WTC11 (cell line): ENCODE results near the gene SGSM2. TPM values are rescaled to one million over a fixed set of nuclear protein-coding genes. Genes with fewer than 3 reads are reported as not detected.
A peak's percentile ranks its signal among the peaks of the same experiment; 100 is the strongest.

Experiments used
- ATAC-seq: fragments of 200-7000 bp; cut with Tn5 transposase; 2 replicates; pipeline ENCODE4 v1.10.0; 2021; ENCODE audit warnings: mild to moderate bottlenecking, moderate library complexity
- CTCF ChIA-PET: fragments of 300-600 bp; sonication (Branson Sonifier 250); formaldehyde crosslinking; loops from one replicate; lab custom pipeline; 2021; ENCODE audit warnings: antibody characterized with exemption; lab: Charles Lee
- POLR2A ChIA-PET: fragments of 350-600 bp; sonication (Branson Sonifier 250); formaldehyde crosslinking; loops from one replicate; lab custom pipeline; 2021; ENCODE audit warnings: antibody characterized with exemption; lab: Charles Lee
- DNase-seq: peaks from one replicate; pipeline ENCODE4 v3.0.0; 2021; ENCODE audit warnings: low spot score
- H3K27ac Mint-ChIP-seq: 2 replicates; pipeline ENCODE4 v1.8.0; 2021; ENCODE audit warnings: mixed read lengths
- H3K27me3 Mint-ChIP-seq: 2 replicates; pipeline ENCODE4 v1.8.0; 2021; ENCODE audit warnings: low read depth, mild to moderate bottlenecking, moderate library complexity, mixed read lengths
- H3K36me3 Mint-ChIP-seq: 2 replicates; pipeline ENCODE4 v1.8.0; 2021; ENCODE audit warnings: mixed read lengths
- H3K4me1 Mint-ChIP-seq: 2 replicates; pipeline ENCODE4 v1.8.0; 2022; ENCODE audit warnings: mixed read lengths
- H3K4me3 Mint-ChIP-seq: 2 replicates; pipeline ENCODE4 v1.8.0; 2021; ENCODE audit warnings: mild to moderate bottlenecking, moderate library complexity, mixed read lengths
- H3K9me3 Mint-ChIP-seq: 2 replicates; pipeline ENCODE4 v1.8.0; 2021; ENCODE audit warnings: mixed read lengths
- EMX1 ChIP-seq: fragments of 250-450 bp; sonication (Bioruptor Pico); IDR thresholded peaks from 2 replicates; pipeline ENCODE4 v1.8.0; 2021; ENCODE audit warnings: mild to moderate bottlenecking
- NR3C1 ChIP-seq: sonication (generic); formaldehyde crosslinking; conservative IDR thresholded peaks from 2 replicates; pipeline ENCODE4 v1.8.1; 2023; ENCODE audit warnings: low read depth, mild to moderate bottlenecking, missing genetic modification reagents
- OVOL2 ChIP-seq: fragments of 250-450 bp; sonication (Bioruptor Pico); IDR thresholded peaks from 2 replicates; pipeline ENCODE4 v1.9.0; 2021; ENCODE audit warnings: mild to moderate bottlenecking, borderline replicate concordance
- RORB ChIP-seq: fragments of 250-450 bp; sonication (Bioruptor Pico); IDR thresholded peaks from 2 replicates; pipeline ENCODE4 v1.9.0; 2021; ENCODE audit warnings: mild to moderate bottlenecking
- TP53 ChIP-seq: sonication (generic); formaldehyde crosslinking; IDR thresholded peaks from 2 replicates; pipeline ENCODE4 v1.8.1; 2023; ENCODE audit warnings: mild to moderate bottlenecking, missing genetic modification reagents
- ZNF138 ChIP-seq: sonication (generic); formaldehyde crosslinking; conservative IDR thresholded peaks from 2 replicates; pipeline ENCODE4 v1.8.1; 2022; ENCODE audit warnings: mild to moderate bottlenecking, moderate library complexity, missing genetic modification reagents
- ZNF263 ChIP-seq: sonication (generic); formaldehyde crosslinking; IDR thresholded peaks from 2 replicates; pipeline ENCODE4 v1.8.1; 2022; ENCODE audit warnings: low read depth, mild to moderate bottlenecking, moderate library complexity, missing genetic modification reagents
- total RNA-seq: library from RNA; stranded (reverse); gene quantifications from 3 replicates; pipeline ENCODE4 v1.2.3, GENCODE V29; 2021
- TF ChIP-seq, protein P1 (sequence below): sonication (generic); formaldehyde crosslinking; IDR thresholded peaks from 2 replicates; pipeline ENCODE4 v1.8.0; 2022; ENCODE audit warnings: mild to moderate bottlenecking, missing genetic modification reagents
- TF ChIP-seq, protein P2 (sequence below): sonication (generic); formaldehyde crosslinking; conservative IDR thresholded peaks from 2 replicates; pipeline ENCODE4 v1.8.1; 2022; ENCODE audit warnings: mild to moderate bottlenecking, missing genetic modification reagents
- TF ChIP-seq, protein P3 (sequence below): sonication (generic); formaldehyde crosslinking; IDR thresholded peaks from 2 replicates; pipeline ENCODE4 v1.8.1; 2022; ENCODE audit warnings: missing genetic modification reagents, borderline replicate concordance
- TF ChIP-seq, protein P4 (sequence below): sonication (generic); formaldehyde crosslinking; IDR thresholded peaks from 2 replicates; pipeline ENCODE4 v1.8.1; 2022; ENCODE audit warnings: mild to moderate bottlenecking, missing genetic modification reagents, moderate library complexity, borderline replicate concordance
- TF ChIP-seq, protein P5 (sequence below): fragments of 250-450 bp; sonication (Bioruptor Pico); IDR thresholded peaks from 2 replicates; pipeline ENCODE4 v1.8.0; 2021; ENCODE audit warnings: mild to moderate bottlenecking
- TF ChIP-seq, protein P6 (sequence below): sonication (generic); formaldehyde crosslinking; IDR thresholded peaks from 2 replicates; pipeline ENCODE4 v1.8.1; 2023; ENCODE audit warnings: mild to moderate bottlenecking, missing genetic modification reagents, borderline replicate concordance
- TF ChIP-seq, protein P7 (sequence below): sonication (generic); formaldehyde crosslinking; IDR thresholded peaks from 2 replicates; pipeline ENCODE4 v1.8.1; 2022; ENCODE audit warnings: low read depth, mild to moderate bottlenecking, moderate library complexity, missing genetic modification reagents, borderline replicate concordance
- TF ChIP-seq, protein P8 (sequence below): fragments of 250-450 bp; sonication (Bioruptor Pico); IDR thresholded peaks from 2 replicates; pipeline ENCODE4 v1.9.0; 2021; ENCODE audit warnings: mild to moderate bottlenecking
- TF ChIP-seq, protein P9 (sequence below): sonication (generic); formaldehyde crosslinking; IDR thresholded peaks from 2 replicates; pipeline ENCODE4 v1.8.1; 2023; ENCODE audit warnings: mild to moderate bottlenecking, missing genetic modification reagents

Gene SGSM2
- total RNA-seq, 1 experiment from 2014 or later, result 50.3 TPM

DNA sequence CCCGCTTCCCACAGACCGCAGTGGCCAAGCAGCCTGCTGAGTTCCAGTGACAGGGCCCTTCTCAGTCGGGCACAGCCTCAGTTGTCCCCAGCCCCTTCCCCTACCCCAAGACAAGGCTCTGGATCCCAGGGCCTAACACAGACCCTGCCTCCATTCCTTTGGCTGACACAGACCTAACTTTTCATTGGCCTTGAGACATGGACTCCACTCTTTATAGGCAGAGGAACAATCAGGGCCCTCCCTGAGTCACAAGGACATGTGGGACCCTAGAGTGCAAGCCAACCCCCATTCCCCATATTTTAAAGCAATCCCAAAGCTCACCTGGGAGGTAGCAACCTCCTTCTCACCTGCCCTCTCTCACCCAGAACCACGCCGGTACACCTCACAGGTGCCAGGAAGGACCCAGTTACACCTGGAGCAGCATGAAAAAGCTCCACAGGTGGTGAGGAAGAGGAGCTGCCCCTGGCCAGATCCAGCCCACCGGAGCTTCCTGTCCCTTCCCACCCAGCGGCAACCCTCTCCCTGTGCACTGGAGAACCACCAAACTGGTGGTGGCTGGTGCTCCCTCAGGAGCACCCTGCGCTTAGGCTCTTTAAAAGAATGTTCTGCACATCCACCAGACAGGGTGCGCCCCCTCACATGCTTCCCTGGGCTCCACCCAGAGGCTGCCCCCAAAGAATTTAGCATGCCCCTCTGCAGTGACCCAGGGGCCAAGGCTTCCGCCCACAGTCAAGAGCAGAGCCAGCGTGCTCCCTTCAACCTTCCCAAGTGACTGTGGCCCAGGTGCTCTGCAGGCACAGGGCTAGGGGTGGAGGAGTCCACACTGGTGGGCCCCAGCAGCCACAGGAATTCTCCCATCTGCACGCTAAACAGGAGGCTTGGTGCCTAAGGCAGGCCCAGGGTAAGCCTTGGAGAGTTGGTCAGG, 60.2 kb downstream of the SGSM2 start:
- Mint-ChIP-seq H3K9me3 (no peaks in the 10 kb centered on the region), H3K27ac (peak overlapping the region; percentile 99), H3K27me3 (no peaks in the 10 kb centered on the region), H3K4me1 (peaks cover 37% of the 10 kb centered on the region), H3K36me3 (no peaks in the 10 kb centered on the region), H3K4me3 (peak overlapping the region; percentile 95)
- ATAC-seq, result no peak
- peak; percentile 68; the same call in 1 of the 2 replicates for TF ChIP-seq ZNF263 (CRISPR knock-in tag)
- TF ChIP-seq, protein P1, sequence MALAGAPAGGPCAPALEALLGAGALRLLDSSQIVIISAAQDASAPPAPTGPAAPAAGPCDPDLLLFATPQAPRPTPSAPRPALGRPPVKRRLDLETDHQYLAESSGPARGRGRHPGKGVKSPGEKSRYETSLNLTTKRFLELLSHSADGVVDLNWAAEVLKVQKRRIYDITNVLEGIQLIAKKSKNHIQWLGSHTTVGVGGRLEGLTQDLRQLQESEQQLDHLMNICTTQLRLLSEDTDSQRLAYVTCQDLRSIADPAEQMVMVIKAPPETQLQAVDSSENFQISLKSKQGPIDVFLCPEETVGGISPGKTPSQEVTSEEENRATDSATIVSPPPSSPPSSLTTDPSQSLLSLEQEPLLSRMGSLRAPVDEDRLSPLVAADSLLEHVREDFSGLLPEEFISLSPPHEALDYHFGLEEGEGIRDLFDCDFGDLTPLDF (CRISPR knock-in tag), result no peak
- no peak for DNase-seq
- ChIA-PET CTCF (interaction anchor here (0.6 to 5.7 kb wide), 4 partner anchors 15 to 29 kb away, joined by 3 to 57 read pairs (median 4); no protein-coding TSS in a partner anchor), POLR2A (interaction anchor here (2.8 kb wide), 1 partner anchor 15 kb away, joined by 12 read pairs; no protein-coding TSS in a partner anchor)

DNA sequence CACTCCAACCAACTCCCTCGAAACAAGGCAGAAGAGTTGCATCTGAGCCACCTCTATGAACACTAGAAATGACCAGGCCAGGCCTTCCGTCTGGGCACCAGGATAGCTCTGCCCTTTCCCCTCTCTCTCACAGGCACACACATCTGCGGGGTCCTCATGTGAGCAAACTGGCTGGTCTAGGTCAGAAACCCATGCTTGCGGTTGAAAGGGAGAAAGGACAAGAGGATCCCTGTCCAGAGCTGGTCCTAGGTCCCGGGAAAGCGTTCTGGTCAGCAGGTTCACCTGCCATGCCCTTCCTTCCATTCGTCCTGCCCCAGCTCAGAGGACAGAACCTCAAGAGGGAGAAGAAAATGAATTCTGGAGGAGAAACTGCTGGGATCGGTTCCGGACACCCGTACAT, 60.9 kb downstream of the SGSM2 start:
- H3K4me1 Mint-ChIP-seq, result peaks cover 42% of the 10 kb centered on the region
- DNase-seq (no peak), ATAC-seq (no peak)
- no peaks in the 10 kb centered on the region for H3K36me3 Mint-ChIP-seq
- H3K27me3 Mint-ChIP-seq, result 0 out of 2 replicates have a peak, but pooled peaks cover 5% of the 10 kb centered on the region
- CTCF ChIA-PET, result interaction anchor here (1.0 to 5.7 kb wide), 3 partner anchors 15 to 18 kb away, joined by 3 to 57 read pairs (median 6); no protein-coding TSS in a partner anchor
- H3K27ac Mint-ChIP-seq, result peak overlapping the region; percentile 99
- peak overlapping the region; percentile 95 for H3K4me3 Mint-ChIP-seq
- H3K9me3 Mint-ChIP-seq, result no peaks in the 10 kb centered on the region
- POLR2A ChIA-PET, result interaction anchor here (2.8 kb wide), 1 partner anchor 15 kb away, joined by 12 read pairs; no protein-coding TSS in a partner anchor
- TF ChIP-seq, protein P2, sequence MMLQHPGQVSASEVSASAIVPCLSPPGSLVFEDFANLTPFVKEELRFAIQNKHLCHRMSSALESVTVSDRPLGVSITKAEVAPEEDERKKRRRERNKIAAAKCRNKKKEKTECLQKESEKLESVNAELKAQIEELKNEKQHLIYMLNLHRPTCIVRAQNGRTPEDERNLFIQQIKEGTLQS (CRISPR knock-in tag), result no peak
- TF ChIP-seq TP53, result no peak
- TF ChIP-seq, protein P3, sequence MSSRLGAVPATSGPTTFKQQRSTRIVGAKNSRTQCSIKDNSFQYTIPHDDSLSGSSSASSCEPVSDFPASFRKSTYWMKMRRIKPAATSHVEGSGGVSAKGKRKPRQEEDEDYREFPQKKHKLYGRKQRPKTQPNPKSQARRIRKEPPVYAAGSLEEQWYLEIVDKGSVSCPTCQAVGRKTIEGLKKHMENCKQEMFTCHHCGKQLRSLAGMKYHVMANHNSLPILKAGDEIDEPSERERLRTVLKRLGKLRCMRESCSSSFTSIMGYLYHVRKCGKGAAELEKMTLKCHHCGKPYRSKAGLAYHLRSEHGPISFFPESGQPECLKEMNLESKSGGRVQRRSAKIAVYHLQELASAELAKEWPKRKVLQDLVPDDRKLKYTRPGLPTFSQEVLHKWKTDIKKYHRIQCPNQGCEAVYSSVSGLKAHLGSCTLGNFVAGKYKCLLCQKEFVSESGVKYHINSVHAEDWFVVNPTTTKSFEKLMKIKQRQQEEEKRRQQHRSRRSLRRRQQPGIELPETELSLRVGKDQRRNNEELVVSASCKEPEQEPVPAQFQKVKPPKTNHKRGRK, result no peak
- no peak for TF ChIP-seq NR3C1 (CRISPR knock-in tag)
- TF ChIP-seq RORB (CRISPR knock-in tag), result no peak
- no peak for TF ChIP-seq OVOL2
- TF ChIP-seq, protein P4, sequence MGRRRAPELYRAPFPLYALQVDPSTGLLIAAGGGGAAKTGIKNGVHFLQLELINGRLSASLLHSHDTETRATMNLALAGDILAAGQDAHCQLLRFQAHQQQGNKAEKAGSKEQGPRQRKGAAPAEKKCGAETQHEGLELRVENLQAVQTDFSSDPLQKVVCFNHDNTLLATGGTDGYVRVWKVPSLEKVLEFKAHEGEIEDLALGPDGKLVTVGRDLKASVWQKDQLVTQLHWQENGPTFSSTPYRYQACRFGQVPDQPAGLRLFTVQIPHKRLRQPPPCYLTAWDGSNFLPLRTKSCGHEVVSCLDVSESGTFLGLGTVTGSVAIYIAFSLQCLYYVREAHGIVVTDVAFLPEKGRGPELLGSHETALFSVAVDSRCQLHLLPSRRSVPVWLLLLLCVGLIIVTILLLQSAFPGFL (CRISPR knock-in tag), result no peak
- TF ChIP-seq ZNF138, result no peak
- TF ChIP-seq, protein P5, sequence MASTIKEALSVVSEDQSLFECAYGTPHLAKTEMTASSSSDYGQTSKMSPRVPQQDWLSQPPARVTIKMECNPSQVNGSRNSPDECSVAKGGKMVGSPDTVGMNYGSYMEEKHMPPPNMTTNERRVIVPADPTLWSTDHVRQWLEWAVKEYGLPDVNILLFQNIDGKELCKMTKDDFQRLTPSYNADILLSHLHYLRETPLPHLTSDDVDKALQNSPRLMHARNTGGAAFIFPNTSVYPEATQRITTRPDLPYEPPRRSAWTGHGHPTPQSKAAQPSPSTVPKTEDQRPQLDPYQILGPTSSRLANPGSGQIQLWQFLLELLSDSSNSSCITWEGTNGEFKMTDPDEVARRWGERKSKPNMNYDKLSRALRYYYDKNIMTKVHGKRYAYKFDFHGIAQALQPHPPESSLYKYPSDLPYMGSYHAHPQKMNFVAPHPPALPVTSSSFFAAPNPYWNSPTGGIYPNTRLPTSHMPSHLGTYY (CRISPR knock-in tag), result no peak
- TF ChIP-seq EMX1 (CRISPR knock-in tag), result no peak
- TF ChIP-seq, protein P6, sequence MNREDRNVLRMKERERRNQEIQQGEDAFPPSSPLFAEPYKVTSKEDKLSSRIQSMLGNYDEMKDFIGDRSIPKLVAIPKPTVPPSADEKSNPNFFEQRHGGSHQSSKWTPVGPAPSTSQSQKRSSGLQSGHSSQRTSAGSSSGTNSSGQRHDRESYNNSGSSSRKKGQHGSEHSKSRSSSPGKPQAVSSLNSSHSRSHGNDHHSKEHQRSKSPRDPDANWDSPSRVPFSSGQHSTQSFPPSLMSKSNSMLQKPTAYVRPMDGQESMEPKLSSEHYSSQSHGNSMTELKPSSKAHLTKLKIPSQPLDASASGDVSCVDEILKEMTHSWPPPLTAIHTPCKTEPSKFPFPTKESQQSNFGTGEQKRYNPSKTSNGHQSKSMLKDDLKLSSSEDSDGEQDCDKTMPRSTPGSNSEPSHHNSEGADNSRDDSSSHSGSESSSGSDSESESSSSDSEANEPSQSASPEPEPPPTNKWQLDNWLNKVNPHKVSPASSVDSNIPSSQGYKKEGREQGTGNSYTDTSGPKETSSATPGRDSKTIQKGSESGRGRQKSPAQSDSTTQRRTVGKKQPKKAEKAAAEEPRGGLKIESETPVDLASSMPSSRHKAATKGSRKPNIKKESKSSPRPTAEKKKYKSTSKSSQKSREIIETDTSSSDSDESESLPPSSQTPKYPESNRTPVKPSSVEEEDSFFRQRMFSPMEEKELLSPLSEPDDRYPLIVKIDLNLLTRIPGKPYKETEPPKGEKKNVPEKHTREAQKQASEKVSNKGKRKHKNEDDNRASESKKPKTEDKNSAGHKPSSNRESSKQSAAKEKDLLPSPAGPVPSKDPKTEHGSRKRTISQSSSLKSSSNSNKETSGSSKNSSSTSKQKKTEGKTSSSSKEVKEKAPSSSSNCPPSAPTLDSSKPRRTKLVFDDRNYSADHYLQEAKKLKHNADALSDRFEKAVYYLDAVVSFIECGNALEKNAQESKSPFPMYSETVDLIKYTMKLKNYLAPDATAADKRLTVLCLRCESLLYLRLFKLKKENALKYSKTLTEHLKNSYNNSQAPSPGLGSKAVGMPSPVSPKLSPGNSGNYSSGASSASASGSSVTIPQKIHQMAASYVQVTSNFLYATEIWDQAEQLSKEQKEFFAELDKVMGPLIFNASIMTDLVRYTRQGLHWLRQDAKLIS (CRISPR knock-in tag), result no peak
- TF ChIP-seq, protein P7, sequence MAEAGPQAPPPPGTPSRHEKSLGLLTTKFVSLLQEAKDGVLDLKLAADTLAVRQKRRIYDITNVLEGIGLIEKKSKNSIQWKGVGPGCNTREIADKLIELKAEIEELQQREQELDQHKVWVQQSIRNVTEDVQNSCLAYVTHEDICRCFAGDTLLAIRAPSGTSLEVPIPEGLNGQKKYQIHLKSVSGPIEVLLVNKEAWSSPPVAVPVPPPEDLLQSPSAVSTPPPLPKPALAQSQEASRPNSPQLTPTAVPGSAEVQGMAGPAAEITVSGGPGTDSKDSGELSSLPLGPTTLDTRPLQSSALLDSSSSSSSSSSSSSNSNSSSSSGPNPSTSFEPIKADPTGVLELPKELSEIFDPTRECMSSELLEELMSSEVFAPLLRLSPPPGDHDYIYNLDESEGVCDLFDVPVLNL (CRISPR knock-in tag), result no peak
- TF ChIP-seq, protein P8, sequence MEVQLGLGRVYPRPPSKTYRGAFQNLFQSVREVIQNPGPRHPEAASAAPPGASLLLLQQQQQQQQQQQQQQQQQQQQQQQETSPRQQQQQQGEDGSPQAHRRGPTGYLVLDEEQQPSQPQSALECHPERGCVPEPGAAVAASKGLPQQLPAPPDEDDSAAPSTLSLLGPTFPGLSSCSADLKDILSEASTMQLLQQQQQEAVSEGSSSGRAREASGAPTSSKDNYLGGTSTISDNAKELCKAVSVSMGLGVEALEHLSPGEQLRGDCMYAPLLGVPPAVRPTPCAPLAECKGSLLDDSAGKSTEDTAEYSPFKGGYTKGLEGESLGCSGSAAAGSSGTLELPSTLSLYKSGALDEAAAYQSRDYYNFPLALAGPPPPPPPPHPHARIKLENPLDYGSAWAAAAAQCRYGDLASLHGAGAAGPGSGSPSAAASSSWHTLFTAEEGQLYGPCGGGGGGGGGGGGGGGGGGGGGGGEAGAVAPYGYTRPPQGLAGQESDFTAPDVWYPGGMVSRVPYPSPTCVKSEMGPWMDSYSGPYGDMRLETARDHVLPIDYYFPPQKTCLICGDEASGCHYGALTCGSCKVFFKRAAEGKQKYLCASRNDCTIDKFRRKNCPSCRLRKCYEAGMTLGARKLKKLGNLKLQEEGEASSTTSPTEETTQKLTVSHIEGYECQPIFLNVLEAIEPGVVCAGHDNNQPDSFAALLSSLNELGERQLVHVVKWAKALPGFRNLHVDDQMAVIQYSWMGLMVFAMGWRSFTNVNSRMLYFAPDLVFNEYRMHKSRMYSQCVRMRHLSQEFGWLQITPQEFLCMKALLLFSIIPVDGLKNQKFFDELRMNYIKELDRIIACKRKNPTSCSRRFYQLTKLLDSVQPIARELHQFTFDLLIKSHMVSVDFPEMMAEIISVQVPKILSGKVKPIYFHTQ (CRISPR knock-in tag), result no peak
- TF ChIP-seq, protein P9, sequence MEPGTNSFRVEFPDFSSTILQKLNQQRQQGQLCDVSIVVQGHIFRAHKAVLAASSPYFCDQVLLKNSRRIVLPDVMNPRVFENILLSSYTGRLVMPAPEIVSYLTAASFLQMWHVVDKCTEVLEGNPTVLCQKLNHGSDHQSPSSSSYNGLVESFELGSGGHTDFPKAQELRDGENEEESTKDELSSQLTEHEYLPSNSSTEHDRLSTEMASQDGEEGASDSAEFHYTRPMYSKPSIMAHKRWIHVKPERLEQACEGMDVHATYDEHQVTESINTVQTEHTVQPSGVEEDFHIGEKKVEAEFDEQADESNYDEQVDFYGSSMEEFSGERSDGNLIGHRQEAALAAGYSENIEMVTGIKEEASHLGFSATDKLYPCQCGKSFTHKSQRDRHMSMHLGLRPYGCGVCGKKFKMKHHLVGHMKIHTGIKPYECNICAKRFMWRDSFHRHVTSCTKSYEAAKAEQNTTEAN, result no peak
